ENCODE data around the gene PDP2. TPM values are rescaled to one million over a fixed set of nuclear protein-coding genes. Genes with fewer than 3 reads are reported as not detected.

The PDP2 gene
- total and polyA plus RNA-seq, 9 of the 15 experiments (the other 6 are each of a cell fraction or from before 2014, with no cell fraction given) = 2.5 to 24.3 (median 7.2) TPM

GRCh38 chr16:66880288-66881013 lies at the start of gene PDP2 (continued):
- TF ChIP-seq C11orf30 (IDR thresholded peaks at IDR 0.05; ENCODE audit: low read depth) = no peak
- peak; percentile 2; the same call in 1 of the 2 replicates for TF ChIP-seq ZNF384 (IDR thresholded peaks at IDR 0.05; ENCODE audit: low read depth, low read length)
- no peak for TF ChIP-seq ZNF407 (IDR thresholded peaks at IDR 0.05; ENCODE audit: low read depth)
- TF ChIP-seq ZNF324 (CRISPR knock-in tag; IDR thresholded peaks at IDR 0.05) = no peak
- TF ChIP-seq TFE3 (CRISPR knock-in tag; IDR thresholded peaks at IDR 0.05) = peak; percentile 85
- TF ChIP-seq BCOR (IDR thresholded peaks at IDR 0.05) = peak; percentile 17; the same call in 1 of the 2 replicates
- peak; percentile 91 for TF ChIP-seq ASH1L (IDR thresholded peaks at IDR 0.05; ENCODE audit: borderline replicate concordance, low read depth, partially characterized antibody)
- peak; percentile 56; the same call in 1 of the 2 replicates for TF ChIP-seq GABPA (tag; conservative IDR thresholded peaks at IDR 0.05; ENCODE audit: low read depth)
- peak; percentile 67 for TF ChIP-seq SP1 (CRISPR knock-in tag; IDR thresholded peaks at IDR 0.05)
- no peak for TF ChIP-seq ZNF75A (CRISPR knock-in tag; IDR thresholded peaks at IDR 0.05)
- TF ChIP-seq FOSL1 (tag; conservative IDR thresholded peaks at IDR 0.05) = no peak
- no peak for TF ChIP-seq TCFL5 (CRISPR knock-in tag; conservative IDR thresholded peaks at IDR 0.05)
- TF ChIP-seq SP2 (IDR thresholded peaks at IDR 0.05; ENCODE audit: extremely low read depth, low read depth, low read length, poor library complexity, severe bottlenecking) = peak; percentile 92
- TF ChIP-seq CAMTA2 (CRISPR knock-in tag; conservative IDR thresholded peaks at IDR 0.05) = no peak
- 0 out of 2 replicates have a peak, but pooled peaks have one; percentile 6 for TF ChIP-seq JUND (IDR thresholded peaks at IDR 0.05; ENCODE audit: borderline replicate concordance, low read depth, low read length)
- no peak for TF ChIP-seq JUND (tag; IDR thresholded peaks at IDR 0.05; ENCODE audit: borderline replicate concordance, low read depth, low read length)
- TF ChIP-seq PKNOX1 (IDR thresholded peaks at IDR 0.05) = peak; percentile 100
- TF ChIP-seq SOX6 (IDR thresholded peaks at IDR 0.05) = peak; percentile 12; the same call in 1 of the 2 replicates

All from K562 (cell line).